Prostate gland (tissue), 2 donors: Measurements from ENCODE around the gene PLTP.

ENCODE experiments used
- POLR2A ChIP-seq: fragments of 450-650 bp; IDR thresholded peaks from one replicate; pipeline ENCODE4 v1.6.1; 2016; ENCODE audit warnings: antibody characterized with exemption, mild to moderate bottlenecking
- POLR2AphosphoS5 ChIP-seq: sonication (generic); formaldehyde crosslinking; IDR thresholded peaks from one replicate; pipeline ENCODE4 v1.6.1; 2017; ENCODE audit warnings: antibody characterized with exemption
- TF ChIP-seq, protein P1 (sequence below), 4 experiments: fragments of 200-600 bp in 2 of 4; fragments of 450-650 bp in 2 of 4; sonication (generic) in 2 of 4; IDR thresholded peaks; 1 replicate in 3 of 4; 2 replicates in 1 of 4; pipeline ENCODE4 v1.5.1; 2016 to 2019; ENCODE audit warnings: antibody characterized with exemption in 4 of 4, mild to moderate bottlenecking in 2 of 4, moderate library complexity in 2 of 4

DNA sequence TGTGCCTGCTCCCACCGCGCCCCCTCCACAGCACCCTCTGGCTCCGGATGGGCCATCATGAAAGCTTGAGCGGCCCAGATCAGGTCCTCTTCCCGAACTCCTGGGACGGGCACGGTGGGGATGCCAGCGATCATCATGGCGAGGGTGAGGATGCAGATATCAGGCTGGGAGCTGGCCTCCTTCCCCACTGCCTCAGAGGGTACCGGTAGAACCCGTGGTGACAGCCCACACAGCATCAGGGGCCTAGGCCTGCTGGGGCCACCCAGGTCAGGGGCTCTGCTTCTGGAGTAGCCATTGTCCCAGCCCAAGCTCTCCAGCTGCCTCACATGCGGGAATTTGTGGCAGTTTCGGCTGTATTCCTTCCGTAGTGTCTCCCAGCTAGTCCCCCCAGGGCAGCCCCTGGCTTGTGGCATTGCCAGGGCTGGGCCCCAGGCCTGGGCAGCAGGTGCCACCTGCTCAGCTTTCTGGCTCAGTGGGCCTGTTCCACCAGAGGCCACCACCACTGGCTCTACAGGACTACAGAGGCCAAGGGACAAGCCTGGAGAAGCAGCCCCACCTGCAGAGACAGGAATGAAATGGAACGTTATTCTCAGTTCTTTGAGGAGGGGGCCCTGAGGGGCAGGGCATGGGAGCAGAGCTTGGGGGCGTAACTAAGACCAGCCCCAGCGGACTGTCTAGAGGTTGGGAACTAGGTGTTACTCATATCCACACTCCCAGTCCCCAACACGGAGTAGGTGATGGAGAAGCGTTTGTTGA lies 25.2 kb downstream of the PLTP start:
- TF ChIP-seq POLR2AphosphoS5: no peak
- TF ChIP-seq, protein P1, sequence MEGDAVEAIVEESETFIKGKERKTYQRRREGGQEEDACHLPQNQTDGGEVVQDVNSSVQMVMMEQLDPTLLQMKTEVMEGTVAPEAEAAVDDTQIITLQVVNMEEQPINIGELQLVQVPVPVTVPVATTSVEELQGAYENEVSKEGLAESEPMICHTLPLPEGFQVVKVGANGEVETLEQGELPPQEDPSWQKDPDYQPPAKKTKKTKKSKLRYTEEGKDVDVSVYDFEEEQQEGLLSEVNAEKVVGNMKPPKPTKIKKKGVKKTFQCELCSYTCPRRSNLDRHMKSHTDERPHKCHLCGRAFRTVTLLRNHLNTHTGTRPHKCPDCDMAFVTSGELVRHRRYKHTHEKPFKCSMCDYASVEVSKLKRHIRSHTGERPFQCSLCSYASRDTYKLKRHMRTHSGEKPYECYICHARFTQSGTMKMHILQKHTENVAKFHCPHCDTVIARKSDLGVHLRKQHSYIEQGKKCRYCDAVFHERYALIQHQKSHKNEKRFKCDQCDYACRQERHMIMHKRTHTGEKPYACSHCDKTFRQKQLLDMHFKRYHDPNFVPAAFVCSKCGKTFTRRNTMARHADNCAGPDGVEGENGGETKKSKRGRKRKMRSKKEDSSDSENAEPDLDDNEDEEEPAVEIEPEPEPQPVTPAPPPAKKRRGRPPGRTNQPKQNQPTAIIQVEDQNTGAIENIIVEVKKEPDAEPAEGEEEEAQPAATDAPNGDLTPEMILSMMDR (IDR thresholded peaks at IDR 0.05): no peak
- TF ChIP-seq POLR2A: no peak
